ENCODE measurements around the gene RTP5.

The RTP5 gene

DNA sequence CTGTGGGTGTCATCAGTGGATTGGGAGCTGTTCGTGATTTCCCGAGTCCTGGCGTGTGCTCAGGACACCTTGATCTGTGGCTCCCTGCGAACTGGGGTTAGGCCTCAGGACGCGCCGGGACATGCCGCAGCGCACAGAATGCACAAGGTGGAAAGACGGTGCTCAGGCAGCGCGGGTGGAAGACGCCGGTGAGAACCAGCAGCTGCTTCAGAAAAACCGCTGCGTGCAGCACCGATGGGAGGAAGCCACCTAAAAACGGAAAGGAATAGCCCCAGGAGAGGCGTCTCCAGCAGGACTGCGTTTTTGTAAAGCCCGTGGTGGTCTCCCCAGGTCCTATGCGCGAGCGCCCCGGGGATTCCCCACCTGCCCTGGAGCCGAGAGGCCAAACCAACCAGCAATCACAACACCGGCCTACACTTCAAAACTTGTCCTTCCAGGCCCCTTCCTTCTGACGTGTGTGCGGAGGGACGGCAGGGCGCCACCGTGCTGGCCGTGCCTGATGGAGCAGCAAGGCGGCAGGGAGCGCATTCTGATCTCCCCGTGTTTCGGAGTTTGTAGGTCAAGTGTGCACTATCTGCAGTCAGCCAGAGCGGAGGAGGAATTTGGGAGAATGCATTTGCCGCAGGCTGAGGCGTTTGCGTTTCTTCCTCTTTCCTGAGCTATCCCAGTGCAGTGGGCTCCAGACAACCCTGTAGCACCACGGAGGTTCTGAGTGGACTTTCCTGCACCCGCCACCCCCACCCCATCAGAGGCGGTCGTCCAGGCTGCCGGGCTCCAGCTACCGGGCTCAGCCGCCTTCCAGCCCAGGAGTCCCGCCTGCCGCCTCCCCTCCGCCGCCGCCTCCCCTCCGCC lies 32.2 kb downstream of the RTP5 start:
- H2AFZ ChIP-seq (ENCODE audit: low read depth, low read length): no peak overlapping the region
- H3K9me3 ChIP-seq (ENCODE audit: insufficient read depth, low read length, severe bottlenecking): no peaks in the 10 kb centered on the region
- H3K27me3 ChIP-seq (ENCODE audit: insufficient read depth, low read length, poor library complexity): no peaks in the 10 kb centered on the region
- no peak for TF ChIP-seq EZH2 (IDR thresholded peaks at IDR 0.05; ENCODE audit: borderline replicate concordance, low read depth, low read length, severe bottlenecking)
- TF ChIP-seq, protein P1, sequence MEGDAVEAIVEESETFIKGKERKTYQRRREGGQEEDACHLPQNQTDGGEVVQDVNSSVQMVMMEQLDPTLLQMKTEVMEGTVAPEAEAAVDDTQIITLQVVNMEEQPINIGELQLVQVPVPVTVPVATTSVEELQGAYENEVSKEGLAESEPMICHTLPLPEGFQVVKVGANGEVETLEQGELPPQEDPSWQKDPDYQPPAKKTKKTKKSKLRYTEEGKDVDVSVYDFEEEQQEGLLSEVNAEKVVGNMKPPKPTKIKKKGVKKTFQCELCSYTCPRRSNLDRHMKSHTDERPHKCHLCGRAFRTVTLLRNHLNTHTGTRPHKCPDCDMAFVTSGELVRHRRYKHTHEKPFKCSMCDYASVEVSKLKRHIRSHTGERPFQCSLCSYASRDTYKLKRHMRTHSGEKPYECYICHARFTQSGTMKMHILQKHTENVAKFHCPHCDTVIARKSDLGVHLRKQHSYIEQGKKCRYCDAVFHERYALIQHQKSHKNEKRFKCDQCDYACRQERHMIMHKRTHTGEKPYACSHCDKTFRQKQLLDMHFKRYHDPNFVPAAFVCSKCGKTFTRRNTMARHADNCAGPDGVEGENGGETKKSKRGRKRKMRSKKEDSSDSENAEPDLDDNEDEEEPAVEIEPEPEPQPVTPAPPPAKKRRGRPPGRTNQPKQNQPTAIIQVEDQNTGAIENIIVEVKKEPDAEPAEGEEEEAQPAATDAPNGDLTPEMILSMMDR (IDR thresholded peaks at IDR 0.05; ENCODE audit: borderline replicate concordance, extremely low read depth, low read length, poor library complexity, severe bottlenecking): no peak
- ATAC-seq (ENCODE audit: insufficient read depth, low read depth) (no peak), DNase-seq (no peak)
- H3K9ac ChIP-seq (ENCODE audit: low read depth, low read length): no peak overlapping the region
- peaks cover 17% of the 10 kb centered on the region for H3K36me3 ChIP-seq (ENCODE audit: insufficient read depth, low read length)
- H3K27ac ChIP-seq (ENCODE audit: low read length): no peak overlapping the region
- no peaks in the 10 kb centered on the region for H3K4me1 ChIP-seq (ENCODE audit: insufficient read depth, low read length)
- no peak overlapping the region for H3K4me3 ChIP-seq (ENCODE audit: low read depth in 1 of 2, low read length in 2 of 2)
- H3K4me2 ChIP-seq (ENCODE audit: insufficient read depth, low read length): no peak overlapping the region
- H4K20me1 ChIP-seq (ENCODE audit: insufficient read depth, low read length): peaks cover 27% of the 10 kb centered on the region
- peaks cover 11% of the 10 kb centered on the region; the same call in 1 of the 2 replicates for H3K79me2 ChIP-seq (ENCODE audit: insufficient read depth, low read length)

DNA sequence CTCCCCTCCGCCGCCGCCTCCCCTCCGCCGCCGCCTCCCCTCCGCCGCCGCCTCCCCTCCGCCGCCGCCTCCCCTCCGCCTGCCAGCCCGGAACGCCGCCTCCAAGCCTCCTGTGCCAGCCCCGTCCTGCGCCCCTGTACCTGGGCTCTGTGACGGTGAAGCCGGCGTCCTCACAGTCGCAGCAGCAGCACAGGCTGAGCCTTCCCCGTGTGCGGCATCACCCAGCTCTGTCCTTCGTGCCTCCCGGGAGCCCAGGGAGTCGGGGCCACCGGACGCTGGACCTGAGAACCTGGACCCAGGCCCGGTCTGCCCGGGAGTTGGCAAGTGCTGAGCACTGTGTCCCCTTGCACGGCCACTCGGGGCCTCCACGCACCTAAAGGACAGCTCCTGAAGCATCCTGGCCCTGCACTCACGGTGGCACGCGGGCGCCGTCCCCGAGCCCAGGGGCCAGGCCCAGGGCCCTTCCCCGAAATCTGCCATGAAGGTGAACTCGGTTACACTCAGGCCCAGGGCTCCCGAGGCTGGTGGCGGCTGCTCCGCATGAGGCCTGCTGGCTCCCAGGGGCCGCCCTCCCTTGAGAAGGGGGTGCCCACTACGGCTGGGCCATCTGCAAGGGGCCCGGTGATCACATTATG lies 32.9 kb downstream of the RTP5 start:
- Histone ChIP-seq H3K36me3 (ENCODE audit: insufficient read depth, low read length) (0 out of 2 replicates have a peak, but pooled peaks cover 10% of the 10 kb centered on the region), H3K4me1 (ENCODE audit: insufficient read depth, low read length) (no peaks in the 10 kb centered on the region), H3K27me3 (ENCODE audit: insufficient read depth, low read length, poor library complexity) (no peaks in the 10 kb centered on the region), H3K79me2 (ENCODE audit: insufficient read depth, low read length) (peaks cover 11% of the 10 kb centered on the region; the same call in 1 of the 2 replicates), H3K27ac (ENCODE audit: low read length) (no peak overlapping the region), H3K9me3 (ENCODE audit: insufficient read depth, low read length, severe bottlenecking) (no peaks in the 10 kb centered on the region), H2AFZ (ENCODE audit: low read depth, low read length) (no peak overlapping the region), H3K9ac (ENCODE audit: low read depth, low read length) (no peak overlapping the region), H3K4me3 (ENCODE audit: low read depth in 1 of 2, low read length in 2 of 2) (no peak overlapping the region), H4K20me1 (ENCODE audit: insufficient read depth, low read length) (peaks cover 26% of the 10 kb centered on the region), H3K4me2 (ENCODE audit: insufficient read depth, low read length) (no peak overlapping the region)
- DNase-seq (no peak), ATAC-seq (ENCODE audit: insufficient read depth, low read depth) (no peak)
- TF ChIP-seq EZH2 (IDR thresholded peaks at IDR 0.05; ENCODE audit: borderline replicate concordance, low read depth, low read length, severe bottlenecking): no peak
- TF ChIP-seq, protein P1 (IDR thresholded peaks at IDR 0.05; ENCODE audit: borderline replicate concordance, extremely low read depth, low read length, poor library complexity, severe bottlenecking): no peak

DNA sequence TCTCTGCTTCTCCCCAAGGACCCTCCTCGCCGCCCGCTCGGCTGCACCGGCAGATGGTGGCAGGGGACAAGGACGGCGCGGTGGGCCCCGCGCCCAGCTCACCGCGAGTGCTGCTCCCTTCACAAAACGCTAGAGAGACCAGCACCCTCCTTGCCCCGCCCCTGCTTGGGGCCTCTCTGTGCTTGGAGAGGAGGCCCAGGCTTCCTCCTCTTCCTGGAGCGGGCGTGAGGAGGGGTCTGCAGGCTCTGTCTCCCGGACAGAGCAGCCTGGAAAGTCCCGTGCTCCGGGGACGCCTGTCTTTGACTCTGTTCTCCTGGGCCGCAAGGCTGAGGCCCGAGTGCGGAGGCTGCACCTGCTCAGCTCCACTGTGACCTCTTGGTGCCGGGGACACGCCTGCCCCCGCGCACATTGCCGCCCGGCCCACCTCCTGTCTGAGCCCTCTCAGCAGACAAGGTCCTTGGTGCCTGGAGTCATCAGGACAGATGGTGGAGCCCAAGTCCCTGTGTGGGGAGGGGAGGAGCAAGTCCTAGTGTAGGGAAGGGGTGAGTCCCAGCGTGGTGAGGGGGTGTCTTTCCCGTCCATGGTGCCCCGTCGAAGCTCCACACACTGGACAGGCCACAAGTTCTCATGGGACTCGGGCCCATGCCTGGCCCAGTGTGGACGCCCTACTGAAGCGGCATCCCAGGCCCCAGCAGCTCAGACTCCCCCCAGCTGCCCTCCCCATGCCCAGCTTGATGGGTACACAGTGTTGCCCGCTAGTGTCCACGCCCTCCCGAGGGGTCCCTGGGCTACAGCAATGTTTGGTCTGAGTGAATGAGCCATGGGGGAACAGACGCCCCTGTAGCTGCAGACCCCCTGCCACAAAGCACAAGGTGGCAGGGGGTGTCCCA lies 33.8 kb downstream of the RTP5 start:
- Histone ChIP-seq H3K9me3 (ENCODE audit: insufficient read depth, low read length, severe bottlenecking) (no peaks in the 10 kb centered on the region), H3K4me1 (ENCODE audit: insufficient read depth, low read length) (no peaks in the 10 kb centered on the region), H2AFZ (ENCODE audit: low read depth, low read length) (no peak overlapping the region), H3K9ac (ENCODE audit: low read depth, low read length) (no peak overlapping the region), H3K4me3 (ENCODE audit: low read depth in 1 of 2, low read length in 2 of 2) (no peak overlapping the region), H3K79me2 (ENCODE audit: insufficient read depth, low read length) (peaks cover 12% of the 10 kb centered on the region; the same call in 1 of the 2 replicates), H4K20me1 (ENCODE audit: insufficient read depth, low read length) (peaks cover 26% of the 10 kb centered on the region), H3K27me3 (ENCODE audit: insufficient read depth, low read length, poor library complexity) (no peaks in the 10 kb centered on the region), H3K27ac (ENCODE audit: low read length) (no peak overlapping the region; the same call in 1 of the 2 replicates), H3K36me3 (ENCODE audit: insufficient read depth, low read length) (0 out of 2 replicates have a peak, but pooled peaks cover 10% of the 10 kb centered on the region), H3K4me2 (ENCODE audit: insufficient read depth, low read length) (no peak overlapping the region)
- DNase-seq (no peak), ATAC-seq (ENCODE audit: insufficient read depth, low read depth) (no peak)
- TF ChIP-seq, protein P1 (IDR thresholded peaks at IDR 0.05; ENCODE audit: borderline replicate concordance, extremely low read depth, low read length, poor library complexity, severe bottlenecking): no peak
- no peak for TF ChIP-seq EZH2 (IDR thresholded peaks at IDR 0.05; ENCODE audit: borderline replicate concordance, low read depth, low read length, severe bottlenecking)
